Kidney tubule cell (primary cell): Measurements from ENCODE around the gene WDSUB1.
A peak's percentile ranks its signal among the peaks of the same experiment; 100 is the strongest.

ENCODE experiments used
- DNase-seq: peaks from one replicate; pipeline ENCODE4 v3.0.0-alpha.2; 2018; ENCODE audit warnings: low spot score

WDSUB1 gene

DNA sequence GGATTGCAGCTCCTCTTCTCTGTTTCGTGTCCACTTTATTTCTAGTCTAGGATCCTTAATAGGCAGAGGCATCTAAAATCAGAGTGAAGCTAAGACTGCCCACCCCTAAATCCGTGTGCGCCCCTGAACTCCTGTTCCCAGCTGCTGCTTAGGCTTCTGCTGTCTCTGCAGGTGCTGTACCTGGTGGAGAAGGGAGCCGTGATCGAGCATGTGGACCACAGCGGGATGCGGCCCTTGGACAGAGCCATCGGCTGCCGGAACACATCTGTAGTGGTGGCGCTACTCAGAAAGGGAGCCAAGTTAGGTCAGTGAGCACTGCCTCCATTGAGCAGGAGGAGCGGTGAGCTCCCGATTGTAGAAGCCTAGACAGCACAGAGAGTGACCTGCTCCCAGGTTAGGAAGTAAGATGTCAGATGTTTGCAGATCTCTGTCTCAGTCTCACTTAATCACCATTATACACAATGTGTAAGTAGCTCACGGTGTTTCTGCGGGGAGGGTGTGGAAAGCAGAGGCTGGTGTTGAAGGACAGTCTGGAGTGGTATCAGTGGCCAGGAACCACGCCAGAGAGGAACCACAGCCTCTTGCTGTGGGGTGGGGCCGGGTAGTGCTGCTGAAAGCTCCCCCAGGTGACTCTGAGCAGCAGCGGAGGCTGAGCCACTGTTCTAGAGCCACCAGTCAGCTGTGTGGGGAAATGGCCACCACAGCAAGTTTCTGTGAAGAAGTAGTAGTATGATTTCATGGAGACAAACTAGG is 62.3 kb downstream of the WDSUB1 start:
- no peak for DNase-seq

DNA sequence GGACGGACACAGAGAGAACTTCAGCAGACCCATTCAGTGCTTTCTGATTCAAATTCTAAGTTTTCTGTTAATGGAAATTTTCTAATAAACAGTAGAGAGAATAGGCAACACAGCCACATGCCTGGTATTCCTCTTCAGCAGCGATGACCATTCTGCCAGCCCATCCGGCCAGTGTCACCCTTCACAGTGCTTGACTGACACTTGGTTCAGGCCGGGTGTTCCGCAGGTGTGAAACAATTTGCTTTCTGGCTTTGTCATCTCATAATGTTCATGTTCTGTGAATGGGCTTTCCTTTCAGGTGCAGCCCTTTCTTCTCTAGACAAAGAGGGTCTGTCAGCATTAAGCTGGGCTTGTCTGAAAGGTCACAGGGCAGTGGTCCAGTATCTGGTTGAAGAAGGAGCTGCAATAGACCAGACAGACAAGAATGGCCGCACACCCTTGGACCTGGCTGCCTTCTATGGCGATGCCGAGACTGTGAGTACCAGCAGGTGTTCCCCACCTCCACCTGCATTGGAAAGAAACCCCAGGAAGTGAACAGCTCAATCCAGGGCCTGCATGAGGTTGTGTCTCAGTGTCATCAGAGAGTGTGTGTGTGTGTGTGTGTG is 67.0 kb downstream of the WDSUB1 start:
- no peak for DNase-seq

DNA sequence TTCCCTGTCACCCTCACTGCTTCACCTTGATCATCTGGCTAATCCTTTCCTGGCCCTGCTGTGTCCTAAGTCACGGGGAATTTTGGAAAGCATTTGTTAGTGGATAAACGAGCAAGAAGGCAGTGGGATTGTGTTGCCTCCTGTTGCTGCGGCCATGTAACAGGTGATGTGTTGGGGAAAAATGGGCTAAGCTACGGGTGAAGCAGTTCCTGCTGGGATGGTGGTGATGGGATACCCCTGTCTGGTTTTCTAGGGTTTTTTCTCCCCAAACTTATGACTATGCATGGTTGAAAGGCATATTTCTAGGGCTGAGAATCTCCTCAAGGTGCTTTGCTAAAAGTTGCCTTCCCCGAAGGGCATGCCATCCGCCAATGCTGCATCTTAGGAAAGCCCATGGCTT is 68.1 kb downstream of the WDSUB1 start:
- DNase-seq: no peak

DNA sequence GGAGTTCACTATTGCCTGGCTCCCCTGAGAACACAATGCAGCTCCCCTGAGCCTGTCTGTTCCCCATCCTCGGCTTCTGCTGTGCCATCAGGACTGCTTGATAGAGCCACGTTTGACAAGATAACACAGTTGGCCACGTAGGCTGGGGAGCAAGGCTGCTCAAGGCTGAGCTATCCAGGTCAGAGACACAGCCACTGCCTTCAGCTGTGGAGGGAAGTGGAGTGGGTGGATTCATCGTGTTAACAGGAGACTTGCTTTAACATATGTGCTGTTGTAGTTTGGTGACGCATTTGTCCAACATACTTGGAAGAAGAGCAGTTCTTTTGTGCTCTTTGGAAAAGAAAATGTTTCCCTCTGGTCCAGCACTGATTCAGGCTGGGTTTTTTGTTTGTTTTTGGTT is 68.8 kb downstream of the WDSUB1 start:
- DNase-seq: no peak

DNA sequence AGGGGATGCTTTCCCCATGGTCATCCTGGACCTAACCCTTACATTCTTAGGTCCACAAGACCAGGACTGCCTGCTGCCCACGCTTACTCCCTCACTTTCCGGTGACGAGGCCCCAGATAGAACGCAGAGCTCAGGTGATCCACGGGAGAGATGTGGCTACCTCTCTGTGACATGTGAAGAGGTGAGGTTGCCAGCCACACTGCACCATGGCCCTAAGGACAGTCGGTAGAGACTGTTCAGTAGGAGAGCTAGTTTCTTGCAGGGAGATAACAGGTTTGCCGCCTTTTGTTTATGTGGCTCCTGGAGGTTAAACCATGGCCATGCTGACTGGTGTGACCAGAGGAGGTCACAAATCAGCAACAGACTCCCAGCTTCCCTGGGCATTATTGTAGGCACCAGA is 71.4 kb downstream of the WDSUB1 start:
- DNase-seq: no peak

DNA sequence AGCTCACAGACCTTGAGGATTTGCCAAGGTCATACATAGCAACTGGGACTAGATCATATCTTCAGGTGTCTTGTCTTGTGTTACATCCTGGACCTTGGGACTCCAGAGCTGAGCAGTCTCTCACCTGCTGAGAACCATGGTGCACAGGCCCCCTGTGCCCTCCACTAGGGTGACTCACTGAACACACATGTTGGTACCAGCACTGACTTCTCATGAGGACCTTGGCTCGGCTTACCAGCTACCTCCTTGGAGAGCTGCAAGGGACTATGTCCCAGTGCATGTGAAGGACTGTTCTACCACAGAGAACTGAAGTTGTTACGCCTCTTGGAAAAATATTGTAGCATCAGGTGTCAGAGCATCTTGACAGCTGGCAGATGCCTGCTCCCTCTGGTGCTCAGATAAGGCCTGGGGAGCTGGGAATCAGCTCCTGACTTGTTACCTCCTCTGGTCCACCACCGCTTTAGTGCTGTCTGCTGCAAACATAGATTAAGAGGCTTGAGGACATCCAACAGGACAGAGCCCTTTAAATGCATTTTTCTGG is 72.1 kb downstream of the WDSUB1 start:
- DNase-seq: no peak

DNA sequence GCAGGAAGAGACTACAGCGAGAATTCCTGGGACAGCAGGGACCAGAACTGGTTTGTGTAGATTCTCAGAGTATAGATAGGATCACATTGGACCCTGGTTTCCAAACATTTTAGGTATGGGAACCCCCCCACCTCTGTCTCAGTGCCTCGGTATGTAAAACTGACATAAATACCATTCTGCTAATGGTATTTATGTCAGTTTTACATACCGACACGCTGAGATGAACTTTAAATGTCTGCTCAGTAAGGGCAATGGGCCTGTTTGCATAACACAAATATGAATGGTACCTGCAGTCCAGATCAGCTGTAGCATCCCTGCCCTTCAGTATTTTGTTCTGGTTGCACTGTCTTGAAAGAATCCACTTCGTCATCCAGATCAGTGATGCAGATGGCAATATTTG is 73.2 kb downstream of the WDSUB1 start:
- no peak for DNase-seq

DNA sequence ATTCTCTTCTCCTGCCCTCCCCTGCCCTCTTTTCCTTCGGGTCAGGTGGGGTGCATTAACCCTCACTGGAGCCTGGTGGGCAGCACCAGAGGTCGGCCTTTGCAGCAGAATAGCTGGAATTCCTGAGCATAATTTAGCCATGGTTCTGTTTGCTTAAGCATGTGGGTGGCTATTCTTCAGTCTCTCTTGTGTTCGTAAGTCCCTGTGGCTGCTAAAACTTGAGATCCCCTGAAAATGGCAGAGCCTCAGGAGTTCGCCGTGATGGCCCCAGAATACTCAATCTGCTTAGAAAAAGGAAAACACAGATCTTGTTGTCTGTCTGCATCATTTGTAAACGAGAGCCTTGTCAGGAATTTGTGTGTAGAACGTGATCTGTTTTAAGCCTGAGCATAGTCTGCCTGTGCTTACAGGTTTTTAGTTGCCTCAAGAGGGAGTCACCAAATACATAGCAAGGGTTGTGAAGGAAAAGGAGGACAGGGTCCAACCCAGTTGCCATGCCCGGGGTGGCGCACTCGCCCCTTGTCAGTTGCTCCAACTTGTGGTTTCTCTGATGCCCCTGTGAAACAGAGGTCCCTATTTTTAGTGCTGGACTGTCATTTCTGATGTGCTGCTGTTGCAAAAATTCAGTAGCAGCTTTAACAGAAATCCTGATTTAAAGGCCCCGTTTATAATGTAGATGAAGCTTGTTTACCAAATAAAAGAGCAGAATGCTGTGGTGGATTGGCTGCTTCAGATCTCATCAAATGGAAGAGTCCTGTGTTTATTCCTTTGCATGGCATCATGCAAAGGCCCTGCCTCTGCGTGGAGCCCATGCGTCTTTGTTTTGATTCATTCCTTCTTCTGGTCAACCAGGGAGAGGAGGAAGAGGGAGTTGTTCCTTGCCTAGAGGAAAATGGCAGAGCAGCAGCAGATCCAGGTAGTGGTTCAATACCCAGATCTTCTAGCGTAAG is 74.8 kb downstream of the WDSUB1 start:
- no peak for DNase-seq

DNA sequence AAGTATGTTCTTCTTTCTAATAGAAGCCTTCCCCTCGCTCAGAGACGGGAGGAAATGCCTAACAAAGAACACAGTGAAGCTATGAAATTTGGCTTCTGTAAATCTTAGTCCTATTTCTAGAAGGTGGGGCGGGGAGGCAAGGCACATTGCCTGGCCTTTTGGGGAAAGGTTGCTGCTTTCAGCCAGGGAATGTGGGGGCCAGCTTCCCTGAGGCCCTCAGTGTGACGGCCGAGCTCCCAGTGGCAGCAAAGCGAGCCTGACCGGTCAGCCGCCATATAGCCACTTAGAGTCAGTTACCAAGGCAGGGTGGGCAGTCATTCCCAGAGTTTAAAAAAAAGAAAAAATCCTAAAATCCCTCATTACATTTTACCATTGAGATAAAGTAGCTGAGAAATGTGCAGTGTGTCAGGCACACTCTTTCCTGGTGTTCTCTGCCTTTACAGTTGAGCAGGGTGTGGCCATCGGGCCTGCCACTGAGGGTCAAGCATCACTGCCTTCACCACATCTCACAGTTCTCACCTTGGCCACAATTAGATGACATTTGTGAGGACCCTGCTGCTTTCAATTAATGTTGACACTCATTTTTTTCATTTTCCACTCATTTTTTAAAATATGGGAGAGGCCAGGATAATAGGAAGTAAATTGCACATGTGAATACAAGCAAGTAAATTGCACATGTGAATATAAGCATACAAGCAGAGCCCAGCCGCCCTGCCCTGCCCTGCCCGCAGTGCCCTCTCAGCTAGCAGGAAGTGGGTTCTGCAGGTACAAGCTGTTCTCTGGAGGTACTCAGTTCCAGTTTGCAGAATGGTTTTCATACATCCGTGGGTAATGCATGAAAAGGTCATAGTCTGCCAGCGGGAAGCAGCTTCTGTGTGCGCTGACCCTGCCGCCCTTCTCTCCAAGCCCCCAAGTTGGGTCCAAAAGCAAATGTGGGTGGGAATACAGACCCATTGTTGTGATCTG is 76.9 kb downstream of the WDSUB1 start:
- DNase-seq: no peak

DNA sequence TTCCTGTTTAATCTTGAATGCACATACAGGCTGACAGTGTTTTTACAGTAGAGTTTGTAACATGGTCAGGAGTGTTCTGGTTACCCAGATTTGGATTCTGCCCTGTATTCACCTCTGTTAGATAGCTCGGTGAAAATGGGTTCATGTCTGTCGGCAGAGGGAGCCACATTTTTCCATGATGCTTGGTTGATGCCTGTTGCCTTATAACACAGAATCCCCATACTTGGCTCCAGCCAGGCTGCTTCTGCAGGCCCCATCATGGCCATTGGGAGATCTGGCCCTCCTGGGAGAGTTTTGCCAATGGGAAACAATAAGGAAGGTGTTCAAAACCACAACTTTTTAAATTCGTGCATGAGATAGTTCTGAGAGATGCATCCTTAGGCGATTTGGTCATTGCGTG is 78.1 kb downstream of the WDSUB1 start:
- DNase-seq: no peak

DNA sequence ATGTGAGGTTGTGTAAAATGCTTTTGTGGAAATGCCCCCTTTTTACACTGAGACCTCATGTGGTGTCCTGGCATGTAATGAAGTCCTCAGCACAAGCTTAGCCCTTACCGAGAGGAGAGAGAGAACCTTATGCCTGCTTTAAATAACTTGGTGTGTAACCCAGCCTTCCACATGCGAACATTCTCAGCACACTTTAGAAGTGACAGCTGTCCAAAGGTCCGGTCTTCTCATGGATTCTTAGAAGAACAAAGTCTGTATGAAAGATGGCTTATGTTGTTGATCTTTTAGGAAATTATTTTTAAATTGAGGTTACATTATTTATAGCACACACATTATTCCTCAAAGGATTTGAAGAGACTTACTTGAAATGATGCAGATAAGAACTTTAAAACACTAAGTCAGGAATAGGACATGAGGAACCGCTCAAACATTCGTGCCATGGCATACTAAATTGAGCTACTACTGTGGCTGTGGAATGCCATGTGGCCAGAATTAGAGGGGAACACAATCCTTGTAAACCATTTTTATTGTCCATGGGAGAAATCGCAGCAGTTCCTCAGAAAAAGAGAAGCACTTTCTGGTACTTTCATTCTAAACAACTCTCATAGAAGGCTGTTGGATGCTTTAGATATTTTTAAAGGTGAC is 79.6 kb downstream of the WDSUB1 start:
- DNase-seq: no peak

DNA sequence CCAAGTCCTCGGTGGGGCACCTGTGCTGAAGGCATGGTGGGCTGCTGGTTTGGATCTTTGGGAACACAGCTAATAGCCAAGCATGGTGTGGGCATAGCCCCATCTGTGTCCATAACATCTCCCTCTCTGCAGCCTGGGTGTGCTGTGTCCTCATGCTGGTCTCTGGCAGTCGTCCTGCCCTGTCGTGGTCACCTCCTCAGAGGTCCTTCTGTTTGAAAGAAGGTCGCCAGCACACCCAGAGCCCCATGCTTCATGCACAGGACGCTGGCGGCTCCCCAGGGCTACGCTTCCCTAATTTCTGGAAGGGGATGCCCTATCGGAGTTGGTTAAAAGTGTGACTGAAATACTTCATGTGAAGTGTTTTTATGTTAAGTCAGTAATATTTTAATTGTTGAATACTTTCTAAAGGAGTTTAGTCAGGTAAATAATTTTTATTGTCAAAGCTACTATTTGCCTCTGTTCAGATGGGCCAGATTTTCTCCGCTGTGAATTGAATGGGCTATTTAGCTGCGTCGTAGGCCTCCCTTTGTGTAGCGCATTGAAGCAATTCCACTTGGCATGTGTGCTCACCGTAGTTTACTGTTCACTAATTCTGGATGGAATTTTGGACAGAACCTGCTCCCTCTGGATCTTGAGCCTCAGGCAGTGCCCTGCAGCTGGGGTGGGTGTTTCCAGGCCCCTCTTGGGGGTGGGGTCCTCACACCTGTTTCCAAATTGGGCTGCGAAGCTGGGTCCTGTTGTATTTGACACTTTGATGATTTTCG is 81.9 kb downstream of the WDSUB1 start:
- no peak for DNase-seq

DNA sequence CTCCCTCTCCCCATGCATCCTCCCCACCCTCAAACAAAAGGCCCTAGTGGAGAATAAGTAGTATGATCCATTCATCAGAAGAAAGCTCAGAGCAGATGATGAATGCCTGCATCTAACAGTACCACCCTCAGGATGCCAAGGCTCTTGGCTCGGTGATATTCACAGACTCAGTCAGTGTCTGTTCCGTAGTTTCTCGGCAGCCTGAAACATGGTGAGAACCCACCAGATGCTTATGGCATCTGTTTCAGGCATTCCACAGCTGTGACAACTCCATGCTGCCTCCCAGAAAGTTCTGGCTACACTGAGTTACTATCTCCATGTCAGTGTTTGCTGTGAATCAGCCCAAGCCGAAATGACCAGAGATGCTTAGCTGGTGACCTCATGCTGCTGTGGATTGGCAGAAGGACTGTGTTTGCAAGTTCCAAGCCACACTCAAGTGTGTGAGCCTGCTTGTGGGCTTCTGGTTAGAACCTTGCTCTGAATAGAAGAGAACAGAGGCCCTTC is 83.9 kb downstream of the WDSUB1 start:
- peak; percentile 96 for DNase-seq

DNA sequence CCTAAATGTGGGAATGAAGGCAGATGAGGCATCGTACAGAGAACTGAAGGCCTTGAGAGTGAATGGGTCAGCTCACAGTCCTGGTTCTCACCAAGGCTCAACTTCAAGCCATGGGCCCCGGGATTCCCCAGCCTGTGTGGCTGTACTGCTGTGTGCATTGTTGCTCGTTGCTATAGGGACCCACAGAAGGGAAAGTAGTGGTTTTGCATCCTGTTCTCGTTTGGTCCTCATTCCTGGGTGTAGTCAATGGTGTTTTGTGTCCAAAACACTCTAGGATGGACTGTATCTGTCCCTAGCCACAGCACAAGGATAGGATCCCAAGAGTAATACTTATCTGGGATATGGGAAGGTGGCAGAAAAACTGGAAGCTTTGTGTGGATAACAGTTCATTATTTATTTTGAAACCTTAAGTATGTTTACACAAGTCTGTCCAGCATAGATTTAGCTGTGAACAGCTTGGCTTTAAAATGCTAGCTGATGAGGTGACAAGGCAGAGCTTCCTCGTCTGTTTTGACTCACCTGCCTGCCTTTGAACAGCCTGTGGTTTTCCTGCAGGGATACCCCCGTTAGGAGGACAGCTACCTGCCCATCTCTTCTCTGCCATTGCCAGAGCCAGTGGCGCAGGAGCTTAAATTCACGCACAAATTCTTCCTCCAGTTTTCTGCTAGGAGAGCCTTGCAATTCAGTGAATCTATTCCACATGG is 85.0 kb downstream of the WDSUB1 start:
- DNase-seq: peak; percentile 58

DNA sequence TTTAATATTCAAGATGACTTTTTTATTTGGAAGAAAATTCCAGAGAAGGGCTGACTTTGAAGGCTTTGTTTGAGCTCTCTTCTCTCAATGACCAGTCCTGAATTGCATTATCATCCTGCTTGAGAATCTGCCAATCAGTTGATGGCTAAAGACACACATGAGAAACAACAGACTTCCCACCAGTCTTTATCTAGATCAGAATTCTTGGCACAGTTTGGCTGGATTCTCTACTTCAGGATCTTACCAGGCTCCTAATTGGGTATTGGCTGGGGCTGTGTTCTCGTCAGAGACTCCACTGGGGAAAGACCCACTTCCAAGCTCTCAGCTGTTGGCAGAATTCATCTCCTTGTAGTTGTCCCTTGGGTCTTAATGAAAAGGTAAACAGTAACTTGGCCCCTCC is 86.0 kb downstream of the WDSUB1 start:
- DNase-seq: no peak

DNA sequence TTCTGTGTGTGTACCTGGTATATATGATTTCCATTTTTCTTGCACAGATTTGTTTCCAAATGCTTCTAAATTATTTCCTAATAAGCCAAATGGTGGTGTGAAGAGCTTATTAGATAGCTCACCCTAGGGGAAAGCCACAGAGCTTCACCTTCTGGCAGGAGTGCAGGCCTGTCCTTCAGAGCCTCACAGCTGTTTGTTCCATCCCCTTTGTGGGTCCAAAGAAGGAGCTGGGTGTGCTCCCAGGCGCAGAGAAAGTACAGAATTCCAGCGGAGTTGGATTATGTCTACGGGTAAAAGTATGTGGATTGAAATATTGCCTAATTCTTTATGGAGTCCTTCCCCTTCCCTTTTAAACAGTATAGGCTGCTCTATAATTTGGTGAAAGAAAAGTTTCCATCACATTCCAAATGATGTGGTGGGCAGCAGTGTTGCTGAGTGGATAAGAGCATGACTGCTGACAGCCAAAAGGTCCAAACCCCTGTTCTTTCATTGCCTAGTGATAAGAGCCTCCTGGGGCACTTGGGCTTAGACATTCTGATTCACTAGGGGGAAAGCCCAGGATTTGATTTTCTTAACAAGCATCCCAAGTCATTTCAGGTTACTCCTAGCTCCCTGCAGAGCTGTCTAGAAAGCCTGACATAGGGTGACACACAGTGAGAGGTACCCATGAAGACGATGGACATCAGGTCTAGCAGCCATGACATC is 86.6 kb downstream of the WDSUB1 start:
- no peak for DNase-seq

DNA sequence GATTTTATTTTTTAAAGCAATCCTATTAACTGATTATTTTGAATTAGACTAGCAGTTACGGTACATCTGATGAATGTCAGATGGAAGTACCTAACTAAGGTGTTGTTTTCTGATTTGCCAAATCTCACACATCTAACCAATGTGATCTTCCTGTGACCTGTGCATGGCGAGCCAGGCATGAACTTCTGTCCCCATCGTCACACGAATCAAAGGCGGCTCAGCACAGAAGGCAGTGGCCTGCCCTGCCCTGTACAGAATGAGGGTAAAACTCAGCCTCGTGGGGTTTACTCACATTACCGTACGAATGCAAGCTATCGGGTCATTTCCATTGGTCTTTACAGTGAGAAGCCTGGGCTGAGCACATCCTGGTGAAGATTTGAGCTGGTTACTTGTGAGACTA is 87.3 kb downstream of the WDSUB1 start:
- no peak for DNase-seq

DNA sequence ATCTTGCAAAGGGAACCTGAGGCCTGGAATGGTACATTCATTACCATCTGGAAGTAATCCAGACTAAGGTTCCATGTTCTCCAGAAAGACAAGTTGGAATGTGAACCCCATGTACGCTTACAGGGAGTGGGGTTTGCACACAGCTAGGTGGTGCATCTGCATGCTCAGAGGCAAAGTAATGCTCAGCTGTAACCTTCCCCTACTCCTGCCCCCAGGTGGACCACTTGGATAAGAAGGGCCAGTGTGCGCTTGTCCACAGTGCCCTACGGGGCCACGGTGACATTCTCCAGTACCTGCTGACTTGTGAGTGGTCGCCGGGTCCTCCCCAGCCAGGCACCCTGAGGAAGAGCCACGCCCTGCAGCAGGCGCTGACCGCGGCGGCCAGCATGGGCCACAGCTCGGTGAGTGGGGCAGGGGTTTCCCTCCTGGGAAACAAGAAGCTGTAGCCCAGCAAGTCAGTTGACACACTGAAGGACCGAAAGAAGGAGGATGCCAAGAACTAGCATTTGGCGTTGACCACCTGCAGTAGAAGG is 90.0 kb downstream of the WDSUB1 start:
- DNase-seq: no peak
